RPMI7951 (cell line): ENCODE data around the gene INTS3. TPM values are rescaled to one million over a fixed set of nuclear protein-coding genes. Genes with fewer than 3 reads are reported as not detected.

Source experiments
- DNase-seq: peaks from one replicate; pipeline ENCODE4 v3.0.0-alpha.2; 2012; ENCODE audit warnings: low read depth
- total RNA-seq: library from RNA; depleted of rRNA; stranded (reverse); fragments of >200 nt; shearing (Covaris generic); gene quantifications from 2 replicates; pipeline ENCODE4 v1.2.3, GENCODE V29; 2014; rRNA removed

Gene INTS3
- 18.4 and 20.4 TPM in 2 replicates for total RNA-seq

DNA sequence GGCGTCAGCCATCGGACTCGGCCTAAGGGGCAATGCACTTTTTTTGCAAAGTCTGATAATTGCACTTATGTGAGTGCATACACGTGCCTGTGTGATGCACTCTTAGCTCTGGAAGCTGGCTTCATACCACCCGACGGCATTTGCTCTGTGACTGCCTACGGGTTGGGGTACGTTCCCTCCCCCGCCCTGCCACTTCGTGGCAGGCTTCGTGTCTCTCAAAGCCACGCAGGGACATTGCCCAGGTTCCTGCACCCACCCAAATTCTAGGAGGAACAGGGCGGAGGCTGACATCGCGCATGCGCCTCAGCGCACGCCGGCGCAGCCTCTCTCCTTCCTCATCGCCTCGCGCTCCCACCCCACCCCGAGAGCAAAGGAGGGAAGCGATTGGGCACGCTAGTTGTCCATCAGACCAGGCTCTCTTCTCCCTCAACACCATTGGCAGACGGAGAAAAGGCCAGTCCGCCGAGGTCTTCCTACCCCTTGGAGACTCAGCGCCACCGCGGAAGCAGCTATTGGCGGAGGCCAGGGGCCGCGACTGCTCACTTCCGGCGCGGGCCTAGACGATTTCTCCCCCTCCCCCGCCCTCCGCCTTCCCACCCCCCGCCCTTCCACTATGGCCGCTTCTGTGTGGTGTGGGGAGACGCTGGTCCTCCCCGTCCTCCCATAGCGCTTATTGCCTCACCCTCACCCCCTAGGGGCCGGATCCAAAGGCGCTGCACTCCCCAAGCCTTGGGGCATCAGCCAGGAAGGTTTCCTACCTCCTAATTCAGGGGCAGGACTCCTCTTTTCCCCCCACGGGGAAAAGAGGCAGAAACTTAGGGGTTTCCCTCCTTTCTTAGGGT, at the start of gene INTS3:
Gene INTS3 (plus strand): TSS at position 588 of the 842 bp plus-strand sequence. CDS start 585 bp downstream, outside the sequence.
- DNase-seq: peak; percentile 100

- no peak for DNase-seq
Observed at GRCh38 chr1:153678519-153679336, 49.1 kb upstream of the INTS3 start, which contains the start of gene NPR1. TSS of gene NPR1 (plus strand) at chr1:153678688. CDS start at chr1:153679109, 421 bp downstream.

- DNase-seq: no peak
Observed at GRCh38 chr1:153679337-153680119, 48.3 kb upstream of the INTS3 start.

DNA sequence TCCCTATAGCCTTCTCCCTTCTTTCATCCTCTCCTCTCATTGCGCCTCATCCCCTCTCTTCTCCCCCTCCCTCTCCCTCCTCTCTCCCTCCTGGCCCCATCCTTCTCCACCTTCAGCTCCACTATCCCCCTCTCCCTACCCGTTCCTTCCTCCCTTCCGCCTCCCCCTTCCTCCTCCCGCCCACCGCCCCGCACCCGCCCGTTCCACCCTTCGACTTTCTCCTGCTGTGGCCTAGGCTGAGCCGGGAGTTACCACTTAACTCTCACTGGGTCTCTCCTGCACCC, 47.8 kb upstream of the INTS3 start:
- no peak for DNase-seq

DNA sequence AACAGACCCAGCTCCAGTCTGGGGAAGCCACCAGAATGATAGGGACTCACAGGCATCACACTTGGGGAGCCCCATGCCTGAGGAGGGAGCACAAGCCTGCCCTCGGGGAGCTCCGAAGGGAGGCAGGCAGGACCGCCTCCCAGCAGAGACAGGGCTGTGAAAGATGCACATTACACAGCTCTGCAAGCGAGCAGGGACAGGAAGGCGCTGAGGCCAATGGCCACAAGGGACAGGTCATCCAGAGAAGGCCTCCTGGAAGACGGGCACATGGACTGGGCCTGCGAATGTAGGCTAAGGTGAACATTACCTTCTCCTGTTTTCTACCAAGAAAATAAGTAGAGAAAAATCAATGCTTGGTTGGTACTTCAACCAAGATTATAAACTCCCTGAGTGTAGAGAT, 45.1 kb upstream of the INTS3 start:
- no peak for DNase-seq

GRCh38 chr1:153683854-153684253, 44.0 kb upstream of the INTS3 start:
- DNase-seq: peak; percentile 28

- DNase-seq: no peak
Observed at GRCh38 chr1:153684892-153685291, 43.0 kb upstream of the INTS3 start.

- no peak for DNase-seq
Observed at GRCh38 chr1:153685544-153686340, 42.1 kb upstream of the INTS3 start.

DNA sequence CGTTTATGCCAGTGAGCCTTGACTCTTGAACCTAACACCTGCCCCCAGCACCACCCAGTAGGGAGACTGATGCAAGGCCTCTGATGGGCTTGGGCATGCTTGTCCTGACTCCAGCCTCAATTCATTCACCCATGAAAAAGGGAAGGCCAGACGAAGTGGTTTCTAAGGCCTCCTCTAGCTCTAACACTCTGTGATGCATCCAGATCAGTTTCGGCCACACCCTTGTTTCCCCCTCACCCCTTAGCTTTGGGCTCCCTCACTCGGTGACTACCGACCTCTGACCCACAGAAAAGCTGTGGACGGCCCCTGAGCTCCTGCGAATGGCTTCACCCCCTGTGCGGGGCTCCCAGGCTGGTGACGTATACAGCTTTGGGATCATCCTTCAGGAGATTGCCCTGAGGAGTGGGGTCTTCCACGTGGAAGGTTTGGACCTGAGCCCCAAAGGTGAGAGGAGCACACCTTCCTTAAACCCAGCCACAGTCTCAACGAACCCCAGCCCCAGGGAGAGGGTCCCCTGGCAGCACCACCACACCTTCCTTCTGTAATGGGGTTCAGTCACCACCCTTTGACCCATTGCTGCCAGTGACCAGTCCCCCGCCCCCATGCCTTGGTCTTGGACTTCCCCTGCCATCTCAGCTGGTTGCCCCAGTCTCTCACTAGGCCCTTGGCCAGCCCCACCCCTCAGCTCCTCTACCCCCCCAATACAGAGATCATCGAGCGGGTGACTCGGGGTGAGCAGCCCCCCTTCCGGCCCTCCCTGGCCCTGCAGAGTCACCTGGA, 40.3 kb upstream of the INTS3 start:
- no peak for DNase-seq

GRCh38 chr1:153688276-153688675, 39.6 kb upstream of the INTS3 start:
- DNase-seq: no peak

DNA sequence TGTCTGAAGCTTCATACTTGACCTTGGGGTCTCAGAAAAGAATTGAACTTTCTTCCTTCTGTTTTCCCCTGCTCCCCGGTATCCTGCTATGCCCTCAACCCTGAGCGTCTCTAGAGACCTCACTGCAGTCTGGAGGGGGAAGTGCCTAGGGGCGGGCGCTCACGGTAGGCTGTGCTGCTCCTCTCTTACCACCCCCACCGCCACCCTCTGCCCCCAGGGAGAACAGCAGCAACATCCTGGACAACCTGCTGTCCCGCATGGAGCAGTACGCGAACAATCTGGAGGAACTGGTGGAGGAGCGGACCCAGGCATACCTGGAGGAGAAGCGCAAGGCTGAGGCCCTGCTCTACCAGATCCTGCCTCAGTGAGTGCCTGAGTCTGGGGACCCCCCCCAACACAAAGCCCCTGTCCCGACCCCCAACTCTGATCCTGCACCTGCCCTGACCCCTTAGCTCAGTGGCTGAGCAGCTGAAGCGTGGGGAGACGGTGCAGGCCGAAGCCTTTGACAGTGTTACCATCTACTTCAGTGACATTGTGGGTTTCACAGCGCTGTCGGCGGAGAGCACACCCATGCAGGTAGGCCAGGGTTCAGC, 39.0 kb upstream of the INTS3 start:
- no peak for DNase-seq

DNA sequence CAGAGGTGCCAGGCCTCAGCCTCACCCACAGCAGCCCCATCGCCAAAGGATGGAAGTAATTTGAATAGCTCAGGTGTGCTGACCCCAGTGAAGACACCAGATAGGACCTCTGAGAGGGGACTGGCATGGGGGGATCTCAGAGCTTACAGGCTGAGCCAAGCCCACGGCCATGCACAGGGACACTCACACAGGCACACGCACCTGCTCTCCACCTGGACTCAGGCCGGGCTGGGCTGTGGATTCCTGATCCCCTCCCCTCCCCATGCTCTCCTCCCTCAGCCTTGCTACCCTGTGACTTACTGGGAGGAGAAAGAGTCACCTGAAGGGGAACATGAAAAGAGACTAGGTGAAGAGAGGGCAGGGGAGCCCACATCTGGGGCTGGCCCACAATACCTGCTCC, 34.4 kb upstream of the INTS3 start:
- no peak for DNase-seq

DNA sequence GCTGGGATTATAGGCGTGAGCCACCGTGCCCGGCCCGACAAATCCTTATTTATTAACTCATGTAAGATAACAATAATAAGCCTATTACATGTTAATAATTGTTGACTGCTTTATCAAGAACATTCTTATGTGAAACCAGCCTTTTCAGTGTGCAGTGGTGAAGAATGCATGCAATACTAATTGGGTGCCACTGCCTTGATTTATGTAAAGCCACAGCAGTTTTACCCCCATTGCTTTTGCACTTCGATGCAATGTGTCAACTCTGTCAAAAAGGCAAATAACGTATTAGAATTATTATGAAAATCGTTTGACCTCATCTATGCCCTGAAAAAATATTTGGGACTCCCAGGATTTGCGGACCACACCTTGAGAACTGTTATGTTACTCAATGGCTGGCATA, 31.1 kb upstream of the INTS3 start:
- no peak for DNase-seq

DNA sequence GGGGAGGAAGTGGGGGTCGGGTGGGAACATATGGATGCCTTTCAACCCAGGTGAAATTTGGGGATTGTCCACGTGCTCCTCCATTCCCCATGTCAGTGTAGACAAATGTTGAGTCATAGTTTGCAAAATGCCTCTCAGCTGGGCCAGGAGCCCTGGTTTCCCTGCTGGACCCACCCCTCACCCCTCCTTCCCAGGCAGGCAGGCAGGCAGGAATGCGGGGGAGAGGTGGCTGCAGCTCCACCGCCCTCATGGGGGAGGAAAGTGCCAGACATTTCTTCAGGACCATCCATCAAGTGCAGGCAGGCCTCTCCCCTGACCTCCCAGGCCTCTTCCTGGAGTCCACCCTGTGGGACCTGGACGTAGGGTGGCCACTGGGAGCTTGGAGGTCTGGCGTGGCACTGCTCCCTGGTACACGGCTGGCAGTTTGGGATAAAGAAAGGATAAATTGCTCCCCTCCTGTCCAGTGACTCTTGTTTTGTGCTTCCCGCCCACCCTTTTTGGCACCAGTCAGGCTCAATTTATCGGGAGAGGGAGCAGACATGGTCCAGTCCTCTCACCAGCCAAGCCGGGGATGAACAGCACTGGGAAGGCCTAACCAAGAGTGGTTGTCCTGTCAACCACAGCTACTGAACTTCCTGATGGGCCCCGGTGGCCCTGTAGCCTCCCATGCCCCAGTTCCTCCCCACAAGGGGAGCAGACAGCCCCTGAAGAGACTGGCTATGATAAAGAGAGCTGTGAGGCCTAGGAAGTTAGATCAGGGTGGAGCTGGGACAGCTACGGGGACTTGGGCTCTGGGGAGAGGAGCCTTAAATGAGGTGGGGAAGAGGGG, 30.4 kb upstream of the INTS3 start:
- peak; percentile 32 for DNase-seq

DNA sequence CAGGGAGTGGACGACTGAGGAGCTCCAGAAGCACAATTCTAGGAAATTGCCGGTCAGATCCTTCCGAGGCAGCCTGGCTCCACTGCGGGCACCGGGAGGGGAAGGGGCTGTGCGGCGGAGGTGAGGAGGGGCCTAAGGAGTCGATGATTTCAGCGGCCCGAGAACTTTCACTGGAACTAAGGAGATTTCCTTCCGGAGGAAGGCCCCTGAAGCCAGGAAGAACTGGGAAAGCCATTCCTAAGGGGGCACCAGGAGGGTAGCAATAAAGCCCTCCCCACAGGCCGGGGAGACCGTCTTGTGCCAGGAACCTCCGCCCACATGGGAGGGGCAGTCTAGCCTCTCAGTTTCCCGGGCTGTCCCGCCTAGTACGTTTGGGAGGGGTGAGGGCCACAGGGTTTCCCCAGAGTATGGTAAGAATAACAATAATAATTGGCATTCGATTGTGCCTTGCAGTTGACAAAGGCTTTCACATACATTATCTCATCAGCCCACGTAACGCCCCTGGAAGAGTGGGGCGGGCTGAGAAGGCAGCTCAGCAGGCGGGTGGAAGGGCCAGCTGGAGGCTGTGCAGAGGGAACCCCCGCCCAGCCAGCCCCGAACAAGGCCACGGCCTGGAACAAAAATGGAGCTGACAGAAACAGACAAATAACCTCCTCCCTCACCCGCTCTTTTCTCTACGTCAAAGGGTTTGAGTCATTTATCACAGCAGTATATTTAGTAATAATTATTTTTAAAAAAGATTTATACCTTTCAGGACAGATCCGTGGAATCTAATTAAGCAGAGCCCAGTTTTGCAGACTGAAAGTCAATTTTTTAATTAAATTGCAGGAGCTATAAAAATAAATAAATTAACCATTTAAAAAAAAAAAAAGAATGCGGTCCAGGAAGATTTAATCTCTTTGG, 29.6 kb upstream of the INTS3 start:
- no peak for DNase-seq

DNA sequence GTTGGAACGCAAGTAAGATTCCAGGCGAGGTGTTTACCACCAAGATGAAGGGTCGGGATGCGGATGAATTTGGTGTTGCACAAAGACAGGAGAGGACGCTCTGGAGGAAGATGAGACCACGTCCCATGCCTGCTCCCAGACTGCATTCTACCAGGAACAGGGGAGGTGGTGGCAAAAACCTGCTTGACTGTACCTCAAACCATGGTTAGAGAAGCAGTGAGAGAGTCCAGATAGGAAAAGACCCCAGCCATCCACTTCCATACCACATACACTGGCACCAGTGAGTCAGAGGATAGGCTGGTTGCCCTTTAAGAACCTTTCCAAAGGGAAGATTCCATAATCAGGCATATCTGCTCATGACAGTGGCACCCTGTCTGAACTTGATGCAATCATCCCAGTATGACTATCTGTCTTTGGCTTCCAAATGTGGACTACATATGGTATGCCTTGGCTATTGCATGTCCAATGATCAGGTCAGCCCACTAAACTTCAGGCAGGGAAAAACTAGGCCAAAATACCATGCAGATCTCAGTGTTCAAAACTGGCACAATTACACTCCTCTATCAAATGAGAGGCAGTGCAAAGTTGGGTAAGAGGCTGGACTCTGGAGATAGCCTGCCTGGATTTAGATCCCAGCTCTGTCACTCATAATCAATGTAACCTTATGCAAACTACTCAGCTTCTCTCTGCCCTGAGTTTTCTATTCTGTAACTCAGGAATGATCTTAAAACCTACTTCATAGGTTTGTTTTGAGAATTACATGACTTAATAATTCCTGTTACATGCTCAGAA, 28.7 kb upstream of the INTS3 start:
- peak; percentile 26 for DNase-seq

GRCh38 chr1:153699768-153700167, 28.1 kb upstream of the INTS3 start:
- DNase-seq: no peak
